ENCODE measurements around the gene ZNF853.
"Not testable (repeated sequence)": the region's sequence is repeated elsewhere in the genome, so short reads cannot be mapped to it uniquely, and the experiment has no call there.

Gene ZNF853

DNA sequence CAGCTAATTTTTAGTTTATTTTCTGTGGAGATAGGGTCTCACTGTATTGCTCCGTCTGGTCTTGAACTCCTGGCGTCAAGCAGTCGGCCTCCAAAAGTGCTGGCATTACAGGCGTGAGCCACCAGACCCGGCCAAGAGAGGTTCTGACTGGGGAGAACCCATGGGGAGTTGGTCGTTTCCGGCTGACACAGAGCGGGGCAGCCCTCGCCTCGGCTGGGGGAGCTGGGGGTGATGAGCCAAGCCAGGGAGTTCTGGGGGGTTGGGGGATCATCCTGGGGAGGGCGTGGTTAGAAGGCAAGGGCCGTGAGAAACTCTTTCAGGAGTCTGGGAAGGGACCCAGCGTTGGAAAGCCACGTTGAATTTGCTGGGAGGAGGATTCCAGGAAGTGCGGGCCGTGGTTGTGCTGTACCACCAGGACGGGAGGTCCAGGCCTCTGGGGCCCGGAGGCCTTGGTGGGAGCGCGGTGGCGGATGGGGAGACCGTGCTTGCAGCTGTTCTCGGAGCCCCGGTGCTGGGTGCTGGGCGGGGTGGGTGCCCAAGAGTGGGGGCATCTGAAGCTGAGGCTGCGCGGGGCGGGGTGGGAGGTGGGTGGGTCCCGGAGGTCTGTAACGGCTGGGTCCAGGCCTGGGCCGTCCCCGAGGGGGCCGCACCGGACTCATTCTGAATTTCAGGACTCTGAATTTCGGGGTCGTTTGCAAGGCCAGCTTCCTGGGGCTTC is 8.4 kb upstream of the ZNF853 start:
- DNase-seq, result no peak

DNA sequence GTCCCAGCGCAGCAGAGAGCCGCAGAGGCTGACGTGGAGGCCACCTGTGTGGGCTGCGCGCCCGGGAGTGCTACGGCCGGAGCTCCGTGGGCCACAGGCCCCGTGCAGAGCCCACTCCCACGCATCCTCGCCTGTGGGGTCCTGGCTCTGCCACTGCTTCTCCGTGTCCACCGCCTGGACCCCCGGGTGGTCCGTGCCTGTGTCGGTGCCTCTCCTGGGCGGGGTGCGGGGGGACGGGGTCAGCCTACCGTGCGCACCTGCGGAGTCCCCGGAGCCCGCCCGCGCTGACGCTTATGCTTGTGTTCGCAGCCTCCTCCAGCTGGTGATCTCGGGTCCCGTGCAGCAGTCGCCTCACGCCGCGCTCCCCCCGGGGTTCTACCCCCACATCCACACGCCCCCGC is 7.8 kb upstream of the ZNF853 start:
- DNase-seq, result no peak

DNA sequence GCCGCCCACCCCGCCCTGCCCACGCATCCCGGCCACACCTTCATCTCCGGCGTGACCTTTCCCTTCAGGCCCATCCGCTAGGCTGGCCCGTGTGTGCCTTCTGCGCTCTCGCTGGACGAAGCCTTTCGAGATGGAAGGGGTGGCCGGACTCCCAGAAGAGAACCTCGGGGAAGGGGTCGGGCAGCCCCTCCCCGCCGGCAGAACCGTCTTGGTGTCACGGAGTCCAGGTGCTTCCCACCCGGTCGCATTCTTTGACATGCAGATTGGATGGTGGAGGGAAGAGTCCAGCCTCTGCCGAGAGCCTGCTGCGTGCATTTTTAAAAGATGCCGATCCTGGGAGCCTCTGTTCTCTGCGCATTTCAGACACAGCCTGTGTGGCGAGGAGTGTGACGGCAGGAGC is 7.3 kb upstream of the ZNF853 start:
- no peak for DNase-seq

DNA sequence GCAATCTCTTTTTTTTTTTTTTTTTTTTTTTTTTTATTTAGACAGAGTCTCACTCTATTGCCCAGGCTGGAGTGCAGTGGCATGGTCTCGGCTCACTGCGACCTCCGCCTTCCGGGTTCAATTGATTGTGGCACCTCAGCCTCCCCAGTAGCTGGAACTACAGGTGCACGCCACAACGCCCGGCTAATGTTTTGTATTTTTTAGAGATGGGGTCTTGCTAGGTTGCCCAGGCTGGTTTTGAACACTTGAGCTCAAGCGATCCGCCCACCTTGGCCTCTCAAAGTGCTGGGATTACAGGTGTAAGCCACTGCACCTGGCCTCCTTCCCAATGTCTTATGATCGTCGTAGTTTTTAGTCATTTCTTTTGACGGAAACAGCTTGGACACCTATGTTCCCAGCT is 6.6 kb upstream of the ZNF853 start:
- no peak for DNase-seq

DNA sequence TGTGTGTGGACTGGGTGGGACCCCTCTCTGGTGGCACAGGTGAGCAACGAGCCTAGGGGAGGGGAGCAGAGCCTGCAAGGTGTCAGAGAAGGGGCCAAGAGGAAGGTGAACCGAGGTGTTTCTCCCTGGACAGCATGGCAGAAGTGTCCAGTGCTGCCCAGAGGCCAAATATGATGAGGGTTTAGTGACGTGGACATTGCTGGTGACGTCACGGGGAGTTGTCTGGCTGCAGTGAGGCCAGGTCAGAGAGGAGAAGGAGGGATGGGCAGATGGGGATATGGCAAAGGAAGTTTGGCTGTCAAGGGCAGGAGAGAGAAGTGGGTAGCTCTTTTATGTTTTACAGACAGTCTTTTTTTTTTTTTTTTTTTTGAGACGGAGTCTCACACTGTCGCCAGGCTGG is 2.6 kb upstream of the ZNF853 start:
- DNase-seq, result no peak

DNA sequence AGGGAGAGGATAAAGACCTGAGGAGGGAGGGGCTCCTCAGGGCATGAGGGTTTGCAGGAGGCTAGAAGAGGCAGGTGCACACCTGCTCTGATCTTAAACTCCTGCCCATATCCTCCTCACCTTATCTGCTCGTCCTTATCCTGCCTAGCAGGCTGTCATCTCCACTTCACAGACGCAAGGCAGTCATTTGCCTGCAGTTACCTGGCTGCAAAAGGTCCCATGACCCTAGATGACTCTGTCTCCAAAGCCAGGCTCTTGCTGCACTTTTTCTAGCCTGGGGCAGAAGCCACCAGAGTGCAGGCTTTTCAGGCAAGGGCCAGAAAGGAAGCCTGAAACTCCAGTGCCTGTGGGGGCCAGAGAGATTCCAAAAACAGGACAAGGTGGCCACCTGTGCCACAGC is 1.7 kb upstream of the ZNF853 start:
- DNase-seq, result no peak

DNA sequence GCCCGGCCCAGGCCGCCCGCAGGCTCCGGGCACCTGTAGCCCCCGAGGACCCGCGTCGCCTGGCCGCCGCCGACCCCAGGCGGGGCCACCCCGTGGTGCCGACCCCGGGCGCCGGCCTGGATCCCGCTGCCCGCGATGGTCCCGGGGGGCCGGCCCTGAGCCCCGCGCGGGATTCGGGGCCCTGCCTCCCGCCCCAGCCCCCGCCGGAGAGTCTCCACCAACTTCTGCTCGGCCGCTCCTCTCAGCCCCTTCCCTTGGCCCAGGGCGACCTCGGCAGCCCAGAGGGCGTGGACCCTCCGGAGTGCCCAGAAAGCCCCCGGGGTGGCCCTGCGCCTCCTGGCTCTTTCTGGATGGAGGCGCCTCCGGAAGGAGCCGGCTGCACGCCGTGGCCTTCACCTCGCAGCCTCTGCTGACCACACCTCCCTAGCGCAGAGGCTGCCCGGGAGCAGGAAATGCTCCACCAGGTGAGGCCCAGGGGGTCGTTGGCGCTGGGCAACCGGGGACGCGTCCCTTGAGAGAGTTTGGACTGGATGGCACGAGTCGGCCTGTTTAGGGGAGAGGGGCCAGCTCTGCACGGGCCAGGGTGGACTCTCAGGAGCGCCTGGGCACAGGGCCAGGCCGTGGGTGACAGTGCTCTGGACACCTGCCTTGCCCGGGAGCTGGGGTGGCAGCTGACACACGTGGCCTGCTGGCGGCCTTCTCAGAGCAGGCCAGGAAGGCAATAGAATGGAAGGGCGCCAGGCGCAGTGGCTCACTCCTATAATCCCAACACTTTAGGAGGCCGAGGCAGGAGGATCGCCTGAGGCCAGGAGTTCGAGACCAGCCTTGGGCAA is 529 bp downstream of the ZNF853 start:
- no peak for DNase-seq

DNA sequence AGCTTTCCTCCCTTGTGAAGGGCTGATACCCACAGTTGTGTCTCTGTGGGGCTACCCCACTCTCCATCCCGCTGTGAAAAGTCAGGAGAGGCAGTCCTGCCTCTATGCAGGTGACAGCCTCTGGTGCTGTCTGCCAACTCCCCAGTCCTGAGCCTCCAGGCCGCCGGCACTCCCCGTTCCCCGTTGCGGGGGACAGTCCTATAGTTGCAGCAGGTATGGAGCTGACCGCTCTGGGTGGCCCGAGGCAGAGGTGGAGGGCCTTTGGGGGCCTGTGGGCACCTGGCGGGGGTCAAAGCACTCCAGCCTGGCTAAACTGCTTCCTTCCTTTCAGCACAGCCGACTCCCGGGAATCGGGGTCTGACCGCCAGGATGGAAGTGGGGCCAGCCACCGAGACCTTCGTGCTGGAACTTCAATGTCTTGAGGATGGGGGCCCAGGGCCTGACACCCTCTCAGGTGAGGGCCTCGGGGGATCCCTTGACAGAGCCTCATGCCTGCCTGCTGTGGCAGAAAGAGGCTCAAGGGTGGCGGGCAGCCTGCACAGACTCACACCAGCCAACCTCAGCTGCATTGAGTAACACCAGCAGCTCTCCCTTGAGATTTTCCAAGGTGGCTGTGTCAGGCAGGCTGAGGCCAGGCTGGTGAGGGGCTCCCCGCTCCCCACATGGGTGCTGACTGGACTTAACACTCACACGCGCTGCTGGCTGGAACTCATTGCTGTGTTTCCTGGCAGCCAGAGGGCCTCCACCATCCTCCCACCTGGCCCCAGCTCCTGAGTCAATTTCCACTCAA is 1.6 kb downstream of the ZNF853 start:
- DNase-seq, result no peak

DNA sequence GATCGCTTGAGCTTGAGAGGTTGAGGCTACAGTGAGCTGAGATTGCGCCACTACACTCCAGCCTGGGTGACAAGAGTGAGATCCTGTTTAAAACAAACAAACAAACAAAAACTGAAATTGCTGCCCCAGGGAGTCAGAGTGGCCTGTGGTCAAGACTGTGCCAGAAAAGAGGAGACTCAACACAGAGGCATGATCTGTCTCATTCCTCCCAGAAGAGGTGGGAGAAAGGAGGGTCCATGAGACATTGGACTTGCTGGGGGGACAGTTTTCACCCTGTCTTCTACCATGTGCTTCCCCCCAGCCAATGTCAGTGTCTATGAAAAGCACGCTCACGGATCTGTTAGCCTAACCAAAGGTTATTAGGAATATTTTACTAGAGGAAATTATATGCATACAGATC is 3.2 kb downstream of the ZNF853 start:
- no peak for DNase-seq

DNA sequence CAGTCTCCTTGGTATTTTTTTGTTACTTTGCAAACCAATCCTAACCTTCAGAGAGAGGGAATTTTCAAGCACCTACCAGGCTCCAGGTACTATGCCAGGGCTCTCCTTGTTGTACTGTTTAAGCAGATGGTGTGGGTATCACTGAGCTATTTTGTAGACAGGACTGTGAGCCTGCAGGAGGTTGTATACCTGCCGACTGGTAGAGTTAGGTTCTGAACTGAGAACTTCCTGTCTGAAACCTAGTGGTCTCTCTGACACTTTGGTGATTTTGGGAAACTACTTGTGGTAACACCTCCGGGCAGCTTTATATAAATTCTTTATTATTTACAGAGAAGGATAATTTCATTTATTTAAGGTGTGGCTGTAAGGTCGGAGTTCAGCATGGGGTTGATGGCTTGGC is 4.6 kb downstream of the ZNF853 start:
- no peak for DNase-seq

DNA sequence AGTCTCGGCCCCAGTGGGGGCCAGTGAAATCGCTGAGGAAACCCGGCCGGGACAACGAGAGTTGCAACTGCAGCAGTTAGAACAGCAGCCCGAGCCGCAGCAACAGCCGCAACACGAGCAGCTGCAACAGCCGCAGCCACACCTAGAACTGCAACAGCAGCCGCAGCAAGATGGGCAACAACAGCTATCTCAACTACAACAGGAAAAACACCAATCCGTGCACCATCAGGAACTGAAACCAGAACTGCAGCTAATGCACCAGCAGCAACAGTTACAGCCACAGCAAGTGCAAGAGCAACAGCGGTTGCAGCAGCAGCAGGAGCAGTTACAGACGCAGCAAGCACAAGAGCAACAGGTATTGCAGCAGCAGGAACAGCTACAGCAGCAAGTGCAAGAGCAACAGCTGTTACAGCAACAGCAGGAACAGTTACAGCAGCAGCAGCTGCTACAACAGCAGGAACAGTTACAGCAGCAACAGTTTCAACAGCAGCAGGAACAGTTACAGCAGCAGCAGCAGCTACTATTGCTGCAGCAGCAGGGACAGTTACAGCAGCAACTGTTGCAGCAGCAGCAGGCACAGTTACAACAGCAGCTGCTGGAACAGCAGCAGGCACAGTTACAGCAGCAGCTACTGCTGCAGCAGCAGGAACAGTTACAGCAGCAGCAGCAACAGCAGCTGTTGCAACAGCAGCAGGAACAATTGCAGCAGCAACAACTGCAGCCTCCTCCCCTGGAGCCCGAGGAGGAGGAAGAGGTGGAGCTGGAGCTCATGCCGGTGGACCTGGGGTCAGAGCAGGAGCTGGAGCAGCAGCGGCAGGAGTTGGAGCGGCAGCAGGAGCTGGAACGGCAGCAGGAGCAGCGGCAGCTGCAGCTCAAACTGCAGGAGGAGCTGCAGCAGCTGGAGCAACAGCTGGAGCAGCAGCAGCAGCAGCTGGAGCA is 6.1 kb downstream of the ZNF853 start:
- no peak for DNase-seq

DNA sequence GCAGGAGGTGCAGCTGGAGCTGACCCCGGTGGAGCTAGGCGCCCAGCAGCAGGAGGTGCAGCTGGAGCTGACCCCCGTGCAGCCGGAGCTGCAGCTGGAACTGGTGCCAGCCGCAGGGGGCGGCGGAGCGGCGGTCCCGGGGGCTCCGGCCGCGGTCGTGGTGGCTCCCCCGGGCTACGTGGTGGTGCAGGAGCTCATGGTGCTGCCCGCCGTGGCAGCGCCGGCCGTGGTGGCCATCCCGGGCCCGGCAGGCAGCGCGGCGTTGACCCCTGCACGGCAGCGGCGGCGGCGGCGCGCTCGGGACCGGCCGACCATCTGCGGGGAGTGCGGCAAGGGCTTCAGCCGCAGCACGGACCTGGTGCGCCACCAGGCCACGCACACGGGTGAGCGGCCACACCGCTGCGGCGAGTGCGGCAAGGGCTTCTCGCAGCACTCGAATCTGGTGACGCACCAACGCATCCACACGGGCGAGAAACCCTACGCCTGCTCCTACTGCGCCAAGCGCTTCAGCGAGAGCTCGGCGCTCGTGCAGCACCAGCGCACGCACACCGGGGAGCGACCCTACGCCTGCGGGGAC is 6.8 kb downstream of the ZNF853 start:
- no peak for DNase-seq

DNA sequence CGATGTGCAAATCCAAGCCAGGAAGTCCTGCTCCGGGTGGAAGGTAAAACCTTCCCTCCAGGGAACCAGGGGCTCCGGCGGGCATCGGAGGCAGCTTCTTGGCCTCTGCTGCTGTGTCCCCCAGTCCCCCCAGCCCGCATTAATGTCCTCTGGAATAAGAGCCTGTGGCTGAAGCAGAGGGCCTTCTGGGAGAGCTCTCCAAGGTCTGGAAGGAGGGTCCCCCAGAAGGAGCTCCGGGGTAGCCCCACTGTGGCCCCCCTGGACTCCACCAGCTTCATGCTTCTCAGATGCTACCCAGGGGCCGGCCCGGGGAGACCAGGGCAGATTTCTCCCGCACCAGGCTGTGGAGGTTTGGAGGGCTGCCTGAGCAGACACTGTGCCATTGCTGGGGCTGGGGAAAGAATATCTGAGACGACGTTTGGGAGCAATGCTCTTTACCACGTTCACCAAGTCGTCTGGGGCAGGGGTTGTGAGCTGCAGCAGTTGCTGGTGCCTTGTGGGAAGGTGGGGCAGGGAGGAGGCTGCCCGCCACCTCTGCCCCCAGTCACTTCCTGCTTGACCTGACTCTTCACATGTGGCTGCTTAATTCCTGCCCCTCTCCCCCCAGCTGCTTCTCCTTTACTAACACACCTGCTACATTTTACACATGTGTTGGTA is 8.3 kb downstream of the ZNF853 start:
- no peak for DNase-seq

DNA sequence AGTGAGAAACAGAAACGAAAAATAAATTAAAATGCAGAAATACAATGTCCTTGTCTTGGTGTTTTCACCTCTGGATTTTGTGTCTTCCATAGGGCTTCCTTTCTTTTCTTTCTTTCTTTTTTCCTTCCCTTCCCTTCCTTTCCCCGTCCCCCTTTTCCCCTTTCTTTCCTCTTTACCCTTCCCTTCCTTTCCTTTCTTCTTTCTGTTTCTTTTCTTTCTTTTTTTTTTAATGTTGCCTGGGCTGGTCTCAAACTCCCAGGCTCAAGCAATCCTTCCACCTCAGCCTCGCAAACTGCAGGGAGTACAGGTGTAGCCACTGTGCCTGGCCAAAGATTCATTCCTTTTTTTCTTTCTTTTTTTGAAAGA is 8.8 kb downstream of the ZNF853 start:
- DNase-seq, result no peak

DNA sequence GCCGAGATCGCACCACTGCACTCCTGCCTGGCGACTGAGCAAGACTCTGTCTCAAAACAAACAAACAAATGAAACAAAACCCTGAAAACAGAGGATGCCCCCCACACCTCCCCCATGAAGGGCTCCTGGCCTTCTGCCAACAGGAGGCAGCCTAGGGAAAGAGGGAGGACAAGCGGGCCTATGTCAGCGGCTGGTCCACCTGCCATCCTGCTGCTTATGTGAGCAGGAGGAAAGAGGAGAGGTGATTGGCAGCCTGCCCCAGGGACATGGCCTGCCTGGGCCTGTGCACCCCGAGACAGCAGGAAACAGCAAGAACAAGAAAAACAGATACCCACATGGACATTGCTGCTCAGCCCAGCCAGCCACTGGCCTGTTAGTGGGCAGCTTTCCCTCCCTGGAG is 12.6 kb downstream of the ZNF853 start:
- no peak for DNase-seq

DNA sequence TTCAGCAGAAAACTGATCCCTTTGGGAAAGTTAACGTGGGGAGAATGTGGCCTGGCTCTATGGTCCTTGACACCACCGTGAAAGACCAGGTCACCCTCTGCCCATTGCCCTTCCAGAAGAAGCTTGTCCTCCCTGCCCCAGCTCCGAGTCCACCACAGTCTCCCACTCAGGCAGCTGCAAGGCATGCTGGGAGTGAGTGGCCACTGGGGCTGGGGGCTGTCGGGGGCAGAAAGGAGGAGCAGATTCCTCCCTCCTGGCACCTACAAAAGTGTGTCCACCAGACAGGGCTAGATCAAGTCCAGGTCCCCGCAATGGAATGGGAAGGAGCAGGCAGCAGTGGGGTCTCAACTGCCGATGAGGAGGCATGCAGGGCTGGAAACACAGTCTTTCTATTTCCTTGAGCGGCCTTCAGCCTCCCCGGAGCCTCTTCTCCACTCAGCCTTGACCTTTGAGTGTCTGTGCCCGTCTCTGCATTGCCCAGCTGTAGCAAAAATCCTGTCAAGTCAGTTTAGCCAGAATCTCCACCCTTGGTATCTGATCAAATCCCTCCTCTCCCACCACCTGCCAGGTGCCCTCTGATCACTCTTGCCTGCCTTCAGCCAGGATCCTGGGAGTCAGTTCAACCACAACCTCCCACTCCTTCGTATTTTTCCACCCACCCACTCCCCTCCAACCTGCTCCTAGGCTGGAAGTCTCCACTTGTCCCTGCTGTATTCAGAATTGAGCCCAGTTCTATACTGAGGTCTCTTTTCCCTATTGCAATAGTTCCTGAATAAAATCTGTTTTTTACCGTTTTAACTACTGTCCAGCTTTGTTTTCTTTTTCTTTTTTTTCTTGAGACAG is 14.8 kb downstream of the ZNF853 start:
- no peak for DNase-seq

DNA sequence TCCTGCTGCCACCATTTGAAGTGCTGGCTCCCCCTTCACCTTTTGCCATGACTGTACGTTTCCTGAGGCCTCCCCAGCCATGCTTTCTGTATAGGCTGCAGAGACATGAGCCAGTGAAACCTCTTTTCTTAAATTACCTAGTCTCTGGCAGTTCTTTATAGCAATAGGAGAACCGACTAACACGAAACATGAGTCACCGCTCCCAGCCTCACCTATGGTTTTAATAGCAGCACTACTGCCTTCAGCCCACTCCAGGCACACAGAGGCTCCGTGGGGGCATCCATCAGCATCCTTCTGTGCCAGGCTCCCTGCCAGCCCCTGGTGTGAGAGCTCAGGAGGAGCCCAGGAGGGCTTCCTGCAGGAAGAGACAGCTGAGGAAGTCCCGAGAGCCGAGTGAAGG is 16.2 kb downstream of the ZNF853 start:
- DNase-seq, result no peak

DNA sequence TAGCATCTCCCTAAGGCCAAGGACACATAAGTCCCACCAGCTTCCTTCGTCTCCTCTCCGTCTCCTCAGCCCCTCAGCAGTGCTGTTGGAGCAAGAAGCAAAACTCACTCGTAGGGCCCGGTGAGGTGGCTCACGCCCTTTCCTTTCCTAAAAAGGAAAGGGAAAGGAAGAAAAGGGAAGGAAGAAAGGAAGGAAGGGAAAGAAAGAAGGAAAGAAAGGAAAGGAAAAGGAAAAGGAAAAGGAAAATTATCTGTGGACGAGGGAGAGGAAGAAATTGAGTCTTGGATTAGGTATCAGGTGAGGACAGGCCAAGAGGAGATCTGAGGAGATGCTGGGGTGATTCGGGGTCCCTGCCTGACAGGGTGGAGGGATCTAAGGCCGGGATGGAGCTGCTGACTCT is 18.6 kb downstream of the ZNF853 start:
- DNase-seq, result no peak

DNA sequence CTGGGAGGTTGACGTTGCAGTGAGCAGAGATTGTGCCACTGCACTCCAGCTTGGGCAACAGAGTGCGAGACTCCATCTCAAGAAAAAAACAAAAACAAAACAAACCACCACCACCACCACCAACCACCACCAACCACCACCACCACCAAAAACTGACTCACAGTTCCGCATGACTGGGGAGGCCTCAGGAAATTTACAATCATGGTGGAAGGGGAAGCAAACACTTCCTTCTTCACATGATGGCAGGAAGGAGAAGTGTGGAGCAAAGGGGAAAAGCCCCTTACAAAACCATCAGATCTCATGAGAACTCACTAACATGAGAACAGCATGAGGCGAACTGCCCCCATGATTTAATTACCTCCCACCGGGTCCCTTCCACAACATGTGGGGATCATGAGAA is 19.6 kb downstream of the ZNF853 start:
- DNase-seq, result not testable (repeated sequence)

DNA sequence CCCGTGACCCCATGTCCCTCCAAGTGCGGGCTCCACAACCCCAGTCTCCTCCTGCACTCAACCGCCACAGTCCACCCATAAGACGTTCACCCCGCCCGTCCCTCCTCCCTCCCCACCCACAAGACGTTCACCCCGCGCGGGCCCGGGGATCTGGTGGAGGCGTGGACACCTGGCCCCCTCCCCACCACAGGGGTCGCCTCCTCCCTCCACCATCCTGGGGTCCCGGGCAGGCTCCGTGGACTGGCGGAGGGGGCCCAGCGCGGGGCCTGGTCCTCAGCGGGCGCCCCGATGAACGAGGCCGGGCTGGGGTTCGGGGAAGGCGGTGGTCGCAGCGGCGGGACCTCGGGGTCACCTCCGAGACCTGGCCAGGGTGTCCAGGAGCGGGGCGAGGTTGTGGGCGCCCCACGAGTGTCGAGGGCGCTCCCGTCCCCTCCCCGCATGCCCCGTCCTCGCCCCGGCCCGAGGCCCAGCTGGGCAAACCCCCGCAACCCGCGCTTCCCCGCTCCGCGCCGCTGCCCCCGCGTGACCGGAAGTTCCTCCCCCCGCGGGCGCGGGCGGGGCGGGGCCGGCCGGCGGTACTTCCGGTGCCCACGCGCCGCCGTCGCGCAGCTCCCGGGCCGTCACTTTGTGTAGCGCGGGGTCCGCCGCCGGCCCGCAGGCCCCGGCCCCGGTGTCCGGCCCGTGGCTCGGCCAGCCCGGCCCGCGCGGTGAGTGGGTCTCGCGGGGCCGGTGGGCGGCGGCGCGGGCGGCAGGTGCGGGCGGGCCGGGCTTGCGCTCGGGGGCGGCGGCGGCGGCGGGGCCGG is 21.5 kb downstream of the ZNF853 start, which contains the start of gene ZNF316:
Gene ZNF316 (plus strand): TSS at position 578 of the 803 bp plus-strand sequence. CDS start 5,092 bp downstream, outside the sequence.
- DNase-seq, result peak; percentile 49

All from OCI-M1 (cell line).